Measurements from ENCODE around the gene CCDC33.

The CCDC33 gene

DNA sequence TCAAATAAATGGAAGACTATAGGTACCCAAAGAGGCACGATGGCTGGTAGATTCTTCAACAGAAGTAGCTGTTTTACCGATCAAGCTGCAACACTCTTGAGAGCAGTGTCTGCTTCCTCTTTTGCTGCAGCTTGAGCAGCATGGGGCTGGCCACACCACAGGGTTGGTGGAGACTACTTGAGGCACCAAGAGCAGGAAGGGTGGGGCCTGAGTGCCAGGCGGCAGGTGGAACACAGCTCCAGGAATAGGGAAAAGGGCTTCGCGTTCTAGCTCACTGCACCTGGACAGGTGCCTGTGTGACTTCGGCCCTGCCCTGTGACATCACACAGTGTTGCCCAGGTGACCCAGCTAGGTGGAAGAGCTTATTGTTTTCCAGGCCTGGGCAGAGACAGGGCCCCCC, at the start of gene CCDC33:
TSS of gene CCDC33 (plus strand) at position 365 of the 400 bp plus-strand sequence. CDS start 394 bp downstream, outside the sequence.
- DNase-seq (ENCODE audit: low read depth in 2 of 2), result no peak

DNA sequence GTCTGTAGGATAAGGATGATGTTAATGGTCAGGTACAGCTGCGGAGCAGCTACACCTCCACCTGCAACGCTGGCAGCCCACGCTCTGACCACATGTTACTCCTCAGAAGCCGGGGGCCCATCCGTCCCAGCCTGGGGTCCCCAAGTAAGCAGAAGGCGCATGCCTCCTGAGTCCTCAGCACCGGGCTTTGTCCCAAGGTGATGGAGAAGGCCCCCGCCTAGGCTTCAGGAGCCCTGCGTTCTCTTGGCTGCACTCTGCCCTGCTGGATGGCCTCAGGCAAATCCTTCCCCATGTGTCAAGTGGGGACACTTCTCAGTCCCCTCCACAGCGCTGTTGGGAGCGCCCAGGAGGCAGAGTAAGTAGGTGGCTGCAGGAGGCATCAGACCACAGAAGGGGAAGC, 47.9 kb upstream of the CCDC33 start:
- no peak for DNase-seq (ENCODE audit: low read depth in 2 of 2)

DNA sequence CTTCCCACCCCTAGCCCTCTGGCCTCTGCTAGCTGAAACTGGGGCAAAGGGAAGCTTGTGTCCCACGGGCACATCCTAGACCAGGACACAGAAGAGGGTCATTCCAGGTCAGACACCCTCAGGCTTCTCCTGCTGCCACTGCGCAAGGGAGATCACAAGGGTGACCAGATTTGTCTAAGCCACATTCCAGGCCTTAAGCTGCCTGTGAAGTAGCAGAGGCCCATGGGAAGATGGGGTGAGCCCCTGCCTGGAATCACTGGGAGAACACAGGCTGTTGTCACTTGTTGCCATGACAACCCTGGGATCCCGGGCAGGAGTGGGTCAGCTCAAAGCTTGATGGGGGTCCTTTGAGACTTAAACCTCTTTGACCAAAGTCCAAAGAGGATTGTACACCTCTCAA, 44.3 kb upstream of the CCDC33 start:
- no peak for DNase-seq (ENCODE audit: low read depth in 2 of 2)

DNA sequence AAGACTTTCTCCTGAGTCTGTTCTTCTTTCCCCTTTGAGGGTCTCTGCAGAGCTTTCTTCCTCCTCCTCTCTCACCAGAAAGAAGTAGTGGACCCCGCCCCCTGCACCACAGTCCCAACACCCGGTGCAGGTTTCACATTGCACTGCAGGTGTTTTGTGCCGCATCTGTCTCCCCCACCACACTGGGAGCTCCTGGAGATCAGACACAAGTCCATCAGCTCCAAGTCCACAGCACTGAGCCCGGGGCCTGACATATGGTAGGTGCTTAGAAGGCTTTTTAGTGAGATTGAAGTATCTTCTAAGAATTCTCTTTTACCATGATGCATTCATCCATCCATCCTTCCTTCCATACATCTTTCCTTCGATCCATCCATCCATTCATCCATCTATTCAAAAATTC, 43.4 kb upstream of the CCDC33 start:
- DNase-seq (ENCODE audit: low read depth in 2 of 2), result no peak

DNA sequence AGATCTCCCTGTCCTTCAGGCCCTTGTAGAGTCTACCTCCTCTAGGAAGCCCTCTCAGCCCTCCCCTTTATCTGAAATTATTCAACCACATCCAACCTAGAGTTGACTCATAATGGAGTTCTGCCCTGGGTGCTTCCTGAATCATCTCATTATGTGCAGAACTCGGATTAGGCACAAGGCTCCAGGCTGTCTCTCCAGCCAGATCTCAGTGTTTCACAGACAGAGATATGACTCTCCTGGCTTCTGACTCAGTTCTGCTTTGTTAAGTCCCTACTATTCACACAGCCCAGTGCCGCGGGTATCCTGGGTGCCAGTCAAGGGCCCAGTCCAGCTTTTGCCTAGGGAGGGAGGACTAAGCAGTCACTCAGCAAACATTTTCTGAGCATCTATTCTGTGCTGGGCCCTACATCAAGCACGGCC, 42.8 kb upstream of the CCDC33 start:
- no peak for DNase-seq (ENCODE audit: low read depth in 2 of 2)

DNA sequence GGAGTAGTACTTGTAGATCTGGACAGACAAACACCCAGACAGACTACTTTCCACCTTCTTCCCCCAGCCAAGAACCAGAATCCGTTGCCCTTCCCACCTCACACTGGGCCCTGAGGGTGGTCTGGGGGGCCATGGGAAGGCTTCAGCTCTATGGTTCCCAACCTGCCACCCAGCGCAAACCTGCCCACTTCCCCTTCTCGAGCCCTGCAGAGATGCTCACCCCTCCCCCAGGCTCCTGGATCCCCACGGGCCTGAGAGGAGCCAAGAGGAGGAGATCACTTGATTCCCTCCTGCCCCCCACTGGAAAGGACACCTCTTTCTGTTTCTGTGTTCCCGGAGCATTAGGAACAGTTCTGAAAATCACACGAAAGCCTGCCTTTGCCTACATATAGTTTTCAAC, 42.2 kb upstream of the CCDC33 start:
- no peak for DNase-seq (ENCODE audit: low read depth in 2 of 2)

DNA sequence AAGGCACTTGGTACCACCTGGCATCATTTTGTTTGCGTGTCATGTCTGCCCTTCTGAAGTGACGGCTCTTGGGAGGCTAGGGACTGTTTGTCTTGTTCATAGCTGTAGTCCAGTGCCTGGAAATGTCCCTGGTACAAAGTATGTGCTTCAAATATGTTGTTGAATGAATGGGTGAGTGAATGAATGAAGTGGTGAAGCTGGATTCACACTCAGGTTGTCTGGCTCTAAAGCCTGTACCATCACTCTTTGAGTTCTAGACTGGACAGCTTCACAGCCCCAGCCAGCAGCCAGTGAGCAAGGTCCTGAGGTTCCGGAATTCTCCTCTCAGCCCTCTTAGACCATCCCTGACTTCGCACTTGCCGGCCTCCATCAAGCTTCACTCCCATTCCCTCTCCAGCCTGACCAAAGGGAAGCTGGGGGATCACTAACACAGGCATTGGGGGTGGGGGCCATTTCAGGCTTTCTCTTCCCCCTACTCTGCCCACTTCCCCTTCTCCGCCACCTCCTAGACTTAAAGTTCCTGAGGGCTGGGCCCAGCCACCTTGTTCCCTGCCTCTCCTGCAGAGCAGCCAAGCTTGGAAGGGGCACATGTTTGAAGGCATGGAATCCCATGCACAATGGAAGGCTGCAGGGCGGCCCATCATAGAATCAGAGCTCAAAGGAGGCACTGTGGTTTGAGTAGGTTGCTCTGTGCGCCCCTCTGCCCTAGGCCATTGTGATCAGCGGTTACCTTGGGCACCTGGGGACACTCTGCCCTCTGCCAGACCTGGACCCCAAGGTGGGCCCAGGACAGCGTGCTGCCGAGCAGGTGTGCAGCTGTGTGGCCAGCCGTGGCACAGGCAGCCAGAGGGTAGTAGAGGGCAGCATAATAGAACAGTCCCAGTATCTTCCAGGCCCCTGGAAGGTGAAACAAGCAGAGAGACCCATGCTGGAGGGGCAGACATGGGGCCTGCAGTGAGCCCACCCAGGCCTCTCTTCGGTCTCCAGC, 41.3 kb upstream of the CCDC33 start:
- no peak for DNase-seq (ENCODE audit: low read depth in 2 of 2)

DNA sequence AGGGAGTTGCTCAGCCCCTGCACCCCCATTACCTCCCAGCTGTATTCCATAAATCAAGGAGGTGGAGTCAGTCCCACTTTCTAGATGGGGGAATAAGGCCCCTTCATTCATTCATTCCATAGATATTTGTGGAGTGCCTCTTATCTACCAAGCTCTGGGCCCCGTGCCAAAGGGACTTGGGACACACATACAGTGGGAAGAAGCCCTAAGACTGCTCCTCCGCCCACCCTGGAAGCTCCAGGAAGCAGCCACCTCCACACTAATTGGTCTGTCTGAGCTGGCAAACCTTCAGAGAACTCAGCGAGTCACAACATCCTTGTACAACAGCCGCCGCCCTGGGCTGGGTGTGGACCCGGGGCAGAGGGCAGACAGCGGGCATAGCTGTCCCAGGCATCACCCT, 40.0 kb upstream of the CCDC33 start:
- no peak for DNase-seq (ENCODE audit: low read depth in 2 of 2)

DNA sequence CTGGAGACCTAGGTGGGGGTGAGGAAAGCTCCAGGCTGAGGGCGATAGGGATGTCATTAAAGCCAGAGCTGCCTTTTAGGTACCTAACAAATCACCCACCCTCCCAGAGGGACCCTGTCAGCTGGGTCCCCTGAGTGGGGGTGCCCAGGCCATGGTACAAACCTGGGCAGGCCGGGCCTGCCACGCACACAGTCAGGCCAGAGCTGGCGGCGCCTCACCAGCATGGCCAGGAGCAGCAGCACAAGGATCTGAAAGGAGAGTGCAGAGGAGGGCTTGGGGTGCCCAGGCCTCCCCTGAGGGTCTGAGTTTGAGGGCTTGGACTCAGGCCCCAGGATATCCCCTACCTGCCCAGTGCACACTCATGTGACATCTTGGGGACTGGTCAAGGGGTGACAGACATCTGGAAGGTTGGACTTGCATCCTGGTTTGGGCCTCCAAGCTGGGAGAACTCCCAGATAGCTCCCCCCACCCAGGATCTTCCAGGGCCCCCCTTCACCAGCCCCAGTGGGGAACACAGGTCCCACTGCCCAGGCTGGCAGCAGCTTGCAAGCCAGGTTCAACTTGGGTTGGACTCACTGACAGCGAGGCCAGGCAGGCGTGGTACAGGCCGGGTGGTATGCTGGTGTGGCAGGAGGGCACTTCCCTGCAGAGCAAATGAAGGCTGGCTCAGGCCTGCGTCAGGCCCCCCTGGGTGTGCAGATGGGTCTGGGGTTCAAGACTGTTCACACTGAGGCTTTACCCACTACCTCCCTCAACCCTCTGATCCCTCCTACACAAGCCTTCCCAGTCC, 38.8 kb upstream of the CCDC33 start:
- no peak for DNase-seq (ENCODE audit: low read depth in 2 of 2)

DNA sequence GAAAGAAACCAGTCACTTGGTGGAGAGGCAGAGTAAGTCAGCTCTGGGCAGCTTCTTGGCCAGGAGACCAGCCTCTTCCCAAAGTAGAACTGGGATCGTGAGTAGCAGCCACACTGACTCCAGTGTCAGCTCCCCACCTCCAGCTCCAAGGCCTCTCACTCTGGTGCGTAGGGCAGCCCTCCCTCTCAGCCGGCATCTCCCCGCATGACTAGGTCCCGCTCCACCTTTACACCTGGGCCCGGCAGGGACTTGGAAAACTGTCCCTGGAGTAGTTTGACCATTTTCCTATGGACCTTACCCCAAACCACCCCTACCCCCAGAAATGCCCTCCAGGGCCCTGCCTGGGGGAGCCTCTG, 36.9 kb upstream of the CCDC33 start:
- no peak for DNase-seq (ENCODE audit: low read depth in 2 of 2)

DNA sequence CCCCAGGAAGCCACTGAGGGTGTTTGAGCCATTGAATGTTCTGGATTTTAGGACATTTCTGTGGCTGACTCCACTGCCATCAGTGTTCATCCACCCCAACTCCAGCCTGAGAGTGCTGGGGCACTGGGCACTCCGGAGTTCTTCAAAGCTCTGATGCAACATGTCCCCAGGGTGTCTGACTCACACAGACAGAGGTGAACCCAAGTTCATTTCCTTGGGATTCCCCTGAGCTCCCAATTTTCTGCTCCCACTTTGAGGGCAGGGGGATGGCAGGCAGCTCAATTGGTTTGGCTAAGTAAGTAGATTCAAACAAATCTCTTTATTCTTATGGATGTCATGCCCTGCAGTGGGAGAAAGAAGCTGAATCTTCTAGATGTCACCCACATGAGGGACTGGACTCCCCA, 35.7 kb upstream of the CCDC33 start:
- no peak for DNase-seq (ENCODE audit: low read depth in 2 of 2)

DNA sequence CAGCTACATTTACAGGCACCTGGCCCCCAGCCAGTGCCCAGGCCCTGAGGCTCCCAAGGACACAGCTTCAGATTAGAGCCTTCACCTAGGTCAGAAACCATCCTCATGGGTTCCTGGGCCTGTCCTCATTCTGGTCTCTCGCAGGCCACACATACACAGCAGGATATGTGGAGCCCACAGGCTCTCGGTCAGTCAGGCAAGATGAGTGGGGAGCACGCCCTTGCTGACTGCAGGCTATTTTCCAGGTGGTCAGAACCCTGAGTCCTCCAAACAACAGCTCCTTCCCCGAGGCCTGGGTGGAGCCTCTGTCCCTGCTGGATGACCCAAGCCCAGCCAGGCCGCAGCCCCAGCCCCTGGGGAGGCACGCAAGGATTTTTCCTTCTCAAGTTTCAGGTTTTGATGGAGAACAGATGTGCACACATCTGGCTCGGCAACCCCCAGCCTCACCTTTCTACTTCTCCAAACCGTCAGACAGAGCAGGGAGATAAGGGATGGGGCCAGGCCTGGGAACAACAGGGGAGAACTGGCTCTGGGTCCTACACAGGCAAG, 35.2 kb upstream of the CCDC33 start:
- no peak for DNase-seq (ENCODE audit: low read depth in 2 of 2)

DNA sequence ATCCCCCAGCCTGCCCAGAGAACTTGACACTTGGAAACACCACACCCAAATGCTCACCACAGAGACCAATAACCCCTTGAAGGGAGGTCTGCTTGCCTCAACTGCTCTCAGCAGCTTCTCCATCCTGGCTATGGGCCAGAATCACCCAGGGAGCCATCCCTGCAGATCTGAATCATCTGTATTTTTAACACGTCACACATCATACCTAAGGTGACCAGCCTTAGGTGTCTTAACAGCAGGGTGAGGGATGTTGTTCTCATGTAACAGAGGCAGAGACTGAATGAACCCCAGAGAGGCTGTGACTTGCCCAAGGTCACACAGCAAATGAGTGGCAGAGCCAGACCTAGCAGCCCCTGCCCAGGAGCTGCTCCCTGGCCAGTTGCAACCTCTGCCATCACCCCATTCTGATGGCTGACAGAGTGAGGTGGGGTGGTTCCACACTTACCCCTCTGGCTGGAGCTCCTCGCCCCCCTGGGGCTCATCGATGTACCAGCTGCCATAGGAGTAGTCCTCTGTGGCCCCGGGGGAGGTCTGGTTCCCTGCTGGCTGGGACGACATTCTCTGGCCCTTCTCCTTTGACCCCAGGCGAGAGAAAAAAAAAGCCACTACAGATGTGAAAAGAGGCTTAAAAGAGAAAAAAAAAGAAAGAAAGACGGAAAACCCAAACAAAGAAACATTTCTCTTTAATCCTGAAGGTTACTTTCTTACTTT, 34.3 kb upstream of the CCDC33 start:
- DNase-seq (ENCODE audit: low read depth in 2 of 2), result no peak

DNA sequence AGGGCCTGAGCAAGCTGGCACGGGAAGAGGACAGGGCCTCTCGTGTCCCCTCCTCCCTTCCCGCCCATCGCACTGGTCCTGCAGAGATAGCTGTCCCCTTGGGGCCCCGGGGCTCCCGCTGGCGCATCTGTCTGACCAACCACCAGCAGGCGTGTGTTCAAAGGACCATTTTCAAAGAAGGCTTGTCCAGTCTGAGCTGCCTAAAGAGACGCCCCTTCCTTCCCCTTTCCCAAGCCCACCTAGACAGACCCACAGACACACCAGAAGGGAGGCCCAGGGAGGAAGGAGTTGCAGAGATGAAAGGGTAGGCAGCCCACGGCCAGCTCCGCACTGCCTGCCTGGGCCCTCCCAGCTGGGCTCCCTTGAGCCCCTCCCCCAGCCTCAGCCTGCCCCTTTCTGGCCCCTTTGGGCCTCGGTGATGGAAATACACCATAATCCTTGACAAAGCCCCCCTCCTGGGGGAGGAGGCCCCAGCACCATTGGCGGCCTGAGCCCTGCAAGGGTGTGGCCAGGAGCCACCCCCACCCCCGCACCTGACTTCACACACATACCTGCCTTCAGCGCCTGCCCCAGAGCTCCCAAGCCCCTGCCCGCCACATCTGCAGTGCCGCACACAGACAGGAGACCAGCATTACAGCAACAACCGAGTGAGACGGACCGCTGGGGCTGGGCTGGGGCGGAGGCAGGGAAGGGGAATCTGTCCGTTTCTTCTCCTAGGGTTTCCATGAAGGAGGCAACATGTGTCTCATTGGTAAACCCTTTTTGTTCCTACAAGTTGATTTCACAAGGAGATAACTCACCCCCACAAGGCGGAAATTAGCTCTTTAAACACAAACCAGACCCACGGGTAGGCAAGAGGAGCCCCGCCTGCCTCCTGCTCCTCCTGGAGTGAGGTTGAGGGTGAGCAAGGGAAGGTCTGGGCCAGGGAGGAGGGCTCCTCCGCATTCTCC, 33.4 kb upstream of the CCDC33 start, which contains the start of gene STRA6:
TSS of gene STRA6 (minus strand) at position 336 of the 950 bp plus-strand sequence. CDS start 520 bp downstream, outside the sequence.
- no peak for DNase-seq (ENCODE audit: low read depth in 2 of 2)

DNA sequence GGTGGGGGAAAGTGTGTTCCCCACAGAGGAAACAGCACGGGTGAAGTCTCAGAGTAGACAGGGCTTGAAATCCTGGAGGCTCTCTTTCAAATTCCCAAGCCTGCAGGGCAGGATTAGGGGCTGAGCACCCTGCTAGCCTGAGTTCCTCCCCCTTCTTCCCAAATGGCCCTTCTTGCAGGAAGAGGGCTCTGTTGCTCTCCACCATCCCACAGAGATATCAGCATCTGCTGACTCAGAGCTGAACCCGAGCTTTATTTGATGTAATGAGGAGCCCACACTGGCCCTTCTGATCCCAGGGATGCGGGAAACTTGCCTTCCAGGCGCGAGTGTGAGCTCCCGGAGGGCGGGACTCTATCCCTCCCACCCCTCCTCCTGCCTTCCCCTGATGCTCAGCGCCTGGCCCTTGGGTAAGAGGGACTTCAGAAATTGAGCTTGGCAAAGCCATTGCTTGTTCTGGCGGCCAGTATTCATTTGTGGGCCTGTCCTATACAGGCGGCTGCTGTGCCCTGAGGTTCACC, 32.2 kb upstream of the CCDC33 start:
- no peak for DNase-seq (ENCODE audit: low read depth in 2 of 2)

DNA sequence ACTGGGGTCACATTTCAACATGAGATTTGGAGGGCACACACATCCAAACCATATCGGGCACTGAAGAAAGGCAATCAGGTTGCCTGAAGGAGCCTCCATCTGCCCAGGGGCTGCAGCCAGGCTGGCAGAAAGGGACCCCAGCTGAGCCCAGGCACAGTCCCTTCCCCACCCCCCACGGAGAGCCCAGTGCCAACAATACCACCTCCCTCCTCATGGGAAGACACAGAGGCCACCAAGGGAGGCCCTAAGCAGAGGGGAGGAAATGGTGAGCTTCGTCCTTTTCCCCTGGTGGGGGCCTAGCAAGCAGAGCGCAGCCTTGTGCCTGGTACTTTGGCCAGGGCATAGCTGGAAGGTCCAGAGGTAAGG, 30.6 kb upstream of the CCDC33 start:
- DNase-seq (ENCODE audit: low read depth in 2 of 2), result no peak

DNA sequence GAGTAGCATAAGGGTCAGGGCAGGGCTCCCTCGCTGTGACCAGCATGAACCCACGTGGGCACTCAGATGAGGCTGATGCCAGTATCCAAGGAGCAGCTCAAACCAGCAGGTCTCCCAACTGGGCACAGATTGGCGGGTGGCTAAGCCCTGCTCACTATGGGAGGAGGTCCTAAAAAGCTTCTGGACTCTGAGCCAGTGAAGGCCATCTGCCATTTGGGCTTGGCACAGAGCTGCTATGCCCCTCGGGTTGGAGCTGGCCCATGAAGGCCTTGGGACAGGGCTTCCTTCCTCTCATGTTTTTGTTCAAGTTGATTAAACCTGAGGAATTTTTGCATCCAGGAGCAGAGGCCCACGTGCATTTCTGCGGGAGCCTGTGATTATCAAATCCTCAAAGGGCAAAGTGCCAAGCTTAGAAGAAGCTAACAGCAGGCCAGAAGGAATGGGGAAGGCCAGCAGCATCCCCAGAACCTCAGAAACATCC, 29.3 kb upstream of the CCDC33 start:
- DNase-seq (ENCODE audit: low read depth in 2 of 2), result no peak

DNA sequence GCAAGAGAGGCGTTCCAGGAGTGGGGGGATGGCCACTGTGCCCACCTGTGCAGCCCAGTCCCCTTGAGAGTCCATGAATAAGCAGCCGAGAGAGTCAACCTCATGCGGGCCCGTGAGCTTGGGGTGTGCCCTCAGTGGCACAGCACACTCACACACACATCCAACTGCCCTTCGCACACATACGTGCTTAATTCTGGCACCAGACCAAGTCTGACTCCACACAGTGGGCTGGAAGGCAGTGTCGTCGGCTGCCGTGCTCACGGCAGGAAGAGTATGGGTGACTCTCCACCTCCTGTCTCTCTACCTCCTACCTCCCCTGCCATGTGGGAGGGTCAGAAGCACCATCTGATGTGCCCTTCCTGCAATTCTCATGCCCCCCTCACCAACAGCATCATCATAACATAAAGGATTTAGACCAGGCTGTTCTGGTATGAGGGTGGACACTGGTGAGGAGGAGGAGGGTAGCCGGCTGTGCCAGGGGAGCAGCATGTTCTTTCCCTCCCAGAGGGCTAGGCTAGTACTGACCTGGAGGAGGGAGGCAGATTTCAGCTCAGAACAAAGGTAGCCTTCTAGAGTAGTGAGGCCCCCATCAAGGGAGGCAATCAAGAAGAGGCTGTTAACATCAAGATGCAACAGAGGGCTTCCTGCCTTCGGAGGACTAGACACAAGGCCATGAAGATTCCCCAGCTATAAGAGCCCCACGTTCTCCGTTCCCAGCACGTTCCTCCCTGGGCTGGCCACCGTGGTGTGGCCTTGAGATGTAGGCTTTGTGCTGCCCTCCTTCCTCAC, 28.3 kb upstream of the CCDC33 start:
- DNase-seq (ENCODE audit: low read depth in 2 of 2), result no peak

DNA sequence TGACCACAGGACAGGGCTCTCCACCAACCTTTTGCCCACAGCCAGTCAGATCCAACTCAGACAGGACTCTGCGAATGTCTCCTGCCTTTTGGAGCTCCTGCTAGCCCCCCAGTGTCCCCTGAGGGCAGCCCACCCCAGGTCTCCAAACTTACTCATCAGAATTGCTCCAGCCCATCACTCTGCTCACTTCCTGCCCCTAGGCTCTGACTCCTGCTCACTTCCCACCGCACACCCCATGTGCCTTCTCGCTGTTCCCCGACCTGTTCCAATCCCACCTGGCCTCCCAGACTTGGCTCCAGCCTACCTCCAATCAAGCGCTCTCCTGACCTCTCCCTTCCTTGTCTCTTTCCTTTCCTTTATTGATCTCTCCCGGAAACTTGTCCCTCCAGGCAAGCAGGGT, 27.6 kb upstream of the CCDC33 start:
- DNase-seq (ENCODE audit: low read depth in 2 of 2), result no peak

Data from stimulated activated CD8-positive, alpha-beta memory T cell treated with anti-CD3 and anti-CD28 coated beads, Interleukin-7, amount 100 ng/mL, for 1 hour (primary cell).